GM12892 (cell line): Measurements from ENCODE around the gene DEF6.

Experiments used
- DNase-seq: peaks from one replicate; pipeline ENCODE4 v3.0.0; 2011; ENCODE audit not compliant: insufficient read length
- FAIRE-seq: peaks from 2 replicates; lab custom pipeline; 2011; peaks lifted over from hg19 to GRCh38; lab: Jason Lieb, UNC
- POLR2A ChIP-seq: IDR thresholded peaks from 2 replicates; pipeline ENCODE4 v1.6.1; 2011; ENCODE audit warnings: low read depth, low read length, control low read depth
- POLR2AphosphoS5 ChIP-seq: IDR thresholded peaks from 2 replicates; pipeline ENCODE4 v1.6.1; 2011; ENCODE audit warnings: low read depth, low read length, control low read depth
- TAF1 ChIP-seq: IDR thresholded peaks from 2 replicates; pipeline ENCODE4 v1.6.1; 2011; ENCODE audit warnings: low read depth, mild to moderate bottlenecking, control low read depth, low read length, borderline replicate concordance

Gene DEF6

GRCh38 chr6:35342258-35343091, 44.9 kb downstream of the DEF6 start, which contains the start of gene PPARD:
PPARD (plus strand) TSS chr6:35342558; CDS start chr6:35411088, 68,530 bp downstream.
- DNase-seq (peak; percentile 99), FAIRE-seq (peak; percentile 99)
- TF ChIP-seq POLR2A (no peak), POLR2AphosphoS5 (no peak), TAF1 (no peak)

- TF ChIP-seq POLR2AphosphoS5 = no peak
- TF ChIP-seq TAF1 = no peak
- no peak for TF ChIP-seq POLR2A
- FAIRE-seq (no peak), DNase-seq (no peak)
Observed at GRCh38 chr6:35343092-35343834, 45.6 kb downstream of the DEF6 start.

GRCh38 chr6:35343835-35344550, 46.4 kb downstream of the DEF6 start:
- FAIRE-seq (no peak), DNase-seq (no peak)

DNA sequence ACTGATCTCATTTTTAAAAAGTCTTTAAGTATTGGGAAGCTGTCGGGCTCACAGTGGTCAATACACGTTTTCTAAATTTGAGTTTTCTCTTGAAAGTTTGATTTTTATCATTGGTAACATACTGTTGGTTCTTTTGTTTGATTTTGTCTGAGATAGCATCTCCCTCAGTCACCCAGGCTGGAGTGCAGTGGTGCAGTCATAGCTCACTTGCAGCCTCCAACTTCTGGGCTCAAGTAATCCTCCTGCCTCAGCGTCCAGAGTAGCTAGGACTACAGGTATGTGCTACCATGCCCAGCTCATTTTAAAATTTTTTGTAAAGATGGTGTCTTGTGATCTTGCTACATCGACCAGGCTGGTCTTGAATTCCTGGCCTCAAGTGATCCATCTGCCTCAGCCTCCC, 53.8 kb downstream of the DEF6 start:
- FAIRE-seq (no peak), DNase-seq (no peak)
- TF ChIP-seq TAF1 = no peak
- TF ChIP-seq POLR2A = no peak
- TF ChIP-seq POLR2AphosphoS5 = no peak

More at GRCh38 chr6:35343835-35344550, 46.4 kb downstream of the DEF6 start:
- TF ChIP-seq POLR2AphosphoS5 (no peak), TAF1 (no peak), POLR2A (no peak)

DNA sequence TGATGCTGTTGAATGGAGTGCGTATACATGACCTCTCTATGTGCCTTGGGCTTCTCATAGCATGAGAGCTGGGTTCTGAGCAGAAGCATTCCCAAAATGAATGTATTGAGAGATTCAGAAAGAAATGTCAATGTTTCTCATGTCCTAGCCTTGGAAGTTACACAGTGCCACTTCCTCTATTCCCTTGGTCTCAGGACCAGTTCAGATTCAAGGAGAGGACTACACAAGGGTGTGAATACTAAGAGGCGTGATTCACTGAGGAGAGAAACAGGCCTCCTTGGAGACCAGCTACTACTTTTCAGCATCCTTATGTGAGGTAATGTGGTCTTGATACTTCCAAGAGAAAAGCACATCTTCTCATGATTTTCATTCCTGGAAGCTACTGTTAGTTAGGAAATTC, 55.1 kb downstream of the DEF6 start:
- FAIRE-seq = no peak
- TF ChIP-seq POLR2AphosphoS5 = no peak
- TF ChIP-seq TAF1 = no peak
- no peak for TF ChIP-seq POLR2A

DNA sequence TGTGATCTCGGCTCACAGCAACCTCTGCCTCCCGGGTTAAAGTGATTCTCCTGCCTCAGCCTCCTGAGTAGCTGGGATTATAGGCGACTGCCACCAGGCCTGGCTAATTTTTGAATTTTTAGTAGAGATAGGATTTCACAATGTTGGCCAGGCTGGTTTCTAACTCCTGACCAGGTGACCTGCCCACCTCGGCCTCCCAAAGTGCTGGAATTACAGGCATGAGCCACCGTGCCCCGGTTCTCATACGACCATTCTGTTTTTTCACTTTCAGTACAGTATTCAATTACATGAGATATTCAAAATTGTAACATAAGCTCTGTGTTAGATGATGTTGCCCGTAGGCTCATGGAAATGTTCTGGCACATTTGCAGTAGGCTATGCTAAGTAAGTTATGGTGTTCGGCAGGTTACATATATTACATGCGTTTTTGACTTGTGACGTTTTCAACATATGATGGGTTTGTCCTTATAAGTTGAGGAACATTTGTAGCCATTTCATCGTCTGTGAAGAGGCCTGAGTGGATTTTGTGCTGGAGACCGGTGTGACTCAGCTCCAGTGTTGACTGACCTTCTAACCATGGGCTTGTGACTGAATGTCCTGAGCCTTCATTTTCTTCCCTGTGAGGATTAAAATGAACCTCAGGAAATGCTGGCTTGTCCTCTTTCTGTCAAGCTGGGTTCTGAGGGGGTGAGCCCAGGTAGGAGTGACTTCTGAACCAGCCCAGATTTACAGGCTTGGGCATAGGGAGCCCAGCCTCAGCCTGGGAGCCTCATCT, 56.9 kb downstream of the DEF6 start:
- no peak for DNase-seq
- peak; percentile 42 for FAIRE-seq
- TF ChIP-seq POLR2A (no peak), TAF1 (no peak), POLR2AphosphoS5 (no peak)

More for the DNA sequence above, 55.1 kb downstream of the DEF6 start:
- DNase-seq = no peak

DNA sequence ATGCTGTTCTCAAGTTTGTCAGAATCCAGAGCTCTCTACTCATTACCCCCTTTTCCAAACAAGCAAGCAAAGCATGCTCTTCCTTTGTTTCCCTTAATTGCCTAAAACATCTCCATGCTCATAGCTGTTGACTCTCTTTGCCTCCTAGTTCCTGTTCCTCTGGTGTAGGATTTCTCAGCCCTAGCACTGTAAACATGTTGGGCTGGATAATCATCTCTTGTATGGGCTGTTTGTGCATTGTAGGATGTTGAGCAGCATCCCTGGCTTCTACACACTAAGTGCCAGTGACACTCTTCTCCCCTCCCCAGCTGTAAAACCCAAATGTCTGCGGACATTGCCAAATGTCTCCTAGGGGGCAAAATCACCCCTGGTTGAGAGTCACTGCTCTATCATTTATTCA, 58.8 kb downstream of the DEF6 start:
- TF ChIP-seq POLR2A = no peak
- TF ChIP-seq POLR2AphosphoS5 = no peak
- no peak for TF ChIP-seq TAF1
- no peak for FAIRE-seq
- DNase-seq = no peak

DNA sequence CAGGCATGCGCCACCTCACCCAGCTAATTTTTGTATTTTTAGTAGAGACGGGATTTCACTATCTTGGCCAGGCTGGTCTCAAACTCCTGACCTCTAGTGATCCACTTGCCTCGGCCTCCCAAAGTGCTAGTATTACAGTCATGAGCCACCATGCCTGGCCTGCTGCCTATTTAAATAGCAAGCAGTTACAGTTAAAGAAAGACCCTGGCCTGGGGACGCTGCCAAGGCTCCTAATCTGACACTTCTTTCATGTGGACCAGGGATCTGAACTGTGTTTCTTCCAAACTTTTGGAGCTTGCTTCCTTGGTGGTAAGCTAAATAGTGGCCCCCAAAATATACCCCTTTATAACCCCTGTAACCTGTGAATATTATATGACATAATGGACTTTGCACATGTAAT, 60.1 kb downstream of the DEF6 start:
- FAIRE-seq = no peak

GRCh38 chr6:35358086-35358485, 60.5 kb downstream of the DEF6 start:
- TF ChIP-seq POLR2AphosphoS5 (no peak), TAF1 (no peak), POLR2A (no peak)

More for the DNA sequence above, 60.1 kb downstream of the DEF6 start:
- no peak for DNase-seq
- TF ChIP-seq TAF1 (no peak), POLR2A (no peak), POLR2AphosphoS5 (no peak)

DNA sequence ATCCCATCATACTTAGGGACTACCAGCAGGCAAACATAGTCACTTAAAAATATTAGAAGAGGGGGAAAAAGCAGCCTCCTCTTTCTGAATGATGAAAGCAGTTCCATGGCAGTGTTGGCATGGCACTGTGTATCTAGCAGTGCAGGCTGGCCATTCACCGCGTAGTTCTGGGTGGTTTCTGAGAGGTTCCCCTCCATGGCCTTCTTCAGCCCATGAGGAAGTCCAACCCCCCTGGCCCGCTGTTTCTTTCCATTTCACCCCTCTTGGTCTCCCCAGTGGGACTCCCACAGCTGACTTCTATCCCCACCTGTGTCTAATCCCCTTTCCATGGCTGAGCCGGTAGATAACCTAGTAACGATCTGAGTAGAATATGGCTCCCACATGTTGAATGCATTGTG, 61.7 kb downstream of the DEF6 start:
- no peak for TF ChIP-seq POLR2A
- no peak for TF ChIP-seq POLR2AphosphoS5
- TF ChIP-seq TAF1 = no peak
- FAIRE-seq = no peak
- DNase-seq = no peak

More at GRCh38 chr6:35358086-35358485, 60.5 kb downstream of the DEF6 start:
- FAIRE-seq = no peak
- DNase-seq = no peak

- TF ChIP-seq TAF1 (no peak), POLR2A (no peak), POLR2AphosphoS5 (no peak)
- DNase-seq (no peak), FAIRE-seq (no peak)
Observed at GRCh38 chr6:35359744-35360348, 62.2 kb downstream of the DEF6 start.
